ENCODE data around the gene NOD2. TPM values are rescaled to one million over a fixed set of nuclear protein-coding genes. Genes with fewer than 3 reads are reported as not detected.

Gene NOD2
- total and polyA plus RNA-seq, 2 of the 13 experiments (the other 11 are each of a cell fraction or from before 2014, with no cell fraction given): 0.27 to 0.81 TPM

DNA sequence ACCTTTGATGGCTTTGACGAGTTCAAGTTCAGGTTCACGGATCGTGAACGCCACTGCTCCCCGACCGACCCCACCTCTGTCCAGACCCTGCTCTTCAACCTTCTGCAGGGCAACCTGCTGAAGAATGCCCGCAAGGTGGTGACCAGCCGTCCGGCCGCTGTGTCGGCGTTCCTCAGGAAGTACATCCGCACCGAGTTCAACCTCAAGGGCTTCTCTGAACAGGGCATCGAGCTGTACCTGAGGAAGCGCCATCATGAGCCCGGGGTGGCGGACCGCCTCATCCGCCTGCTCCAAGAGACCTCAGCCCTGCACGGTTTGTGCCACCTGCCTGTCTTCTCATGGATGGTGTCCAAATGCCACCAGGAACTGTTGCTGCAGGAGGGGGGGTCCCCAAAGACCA is 17.6 kb downstream of the NOD2 start:
- POLR2A ChIA-PET: no interaction called here
- H3K4me1 ChIP-seq (ENCODE audit: insufficient read depth, low read length): peaks cover 10% of the 10 kb centered on the region
- no peak overlapping the region for H2AFZ ChIP-seq (ENCODE audit: low read length)
- no peaks in the 10 kb centered on the region for H3K9me3 ChIP-seq (ENCODE audit: low read length)
- H3K79me2 ChIP-seq (ENCODE audit: insufficient read depth, low read length): no peaks in the 10 kb centered on the region
- FAIRE-seq (no peak), DNase-seq (ENCODE audit: low spot score) (no peak), ATAC-seq (no peak)
- no peaks in the 10 kb centered on the region for H4K20me1 ChIP-seq (ENCODE audit: insufficient read depth, low read length)
- intact Hi-C loops (cut with micrococcal nuclease; ENCODE audit: unreplicated experiment) (no loop called here), in situ Hi-C loops (cut with HindIII; ENCODE audit: extremely low pct_ligation_motif_present, low pct_unique_long_range_greater_than_20kb) (no loop called here)
- no peak overlapping the region for H3K4me2 ChIP-seq (ENCODE audit: low read depth, low read length)
- TF ChIP-seq NKX3-1 (CRISPR knock-in tag; IDR thresholded peaks at IDR 0.05): no peak
- TF ChIP-seq ZBTB38 (CRISPR knock-in tag; IDR thresholded peaks at IDR 0.05): no peak
- no peak for TF ChIP-seq ZNF12 (CRISPR knock-in tag; IDR thresholded peaks at IDR 0.05)
- TF ChIP-seq HNRNPLL (IDR thresholded peaks at IDR 0.05; ENCODE audit: low read depth, low read length, poor library complexity, severe bottlenecking): no peak
- TF ChIP-seq, protein P1, sequence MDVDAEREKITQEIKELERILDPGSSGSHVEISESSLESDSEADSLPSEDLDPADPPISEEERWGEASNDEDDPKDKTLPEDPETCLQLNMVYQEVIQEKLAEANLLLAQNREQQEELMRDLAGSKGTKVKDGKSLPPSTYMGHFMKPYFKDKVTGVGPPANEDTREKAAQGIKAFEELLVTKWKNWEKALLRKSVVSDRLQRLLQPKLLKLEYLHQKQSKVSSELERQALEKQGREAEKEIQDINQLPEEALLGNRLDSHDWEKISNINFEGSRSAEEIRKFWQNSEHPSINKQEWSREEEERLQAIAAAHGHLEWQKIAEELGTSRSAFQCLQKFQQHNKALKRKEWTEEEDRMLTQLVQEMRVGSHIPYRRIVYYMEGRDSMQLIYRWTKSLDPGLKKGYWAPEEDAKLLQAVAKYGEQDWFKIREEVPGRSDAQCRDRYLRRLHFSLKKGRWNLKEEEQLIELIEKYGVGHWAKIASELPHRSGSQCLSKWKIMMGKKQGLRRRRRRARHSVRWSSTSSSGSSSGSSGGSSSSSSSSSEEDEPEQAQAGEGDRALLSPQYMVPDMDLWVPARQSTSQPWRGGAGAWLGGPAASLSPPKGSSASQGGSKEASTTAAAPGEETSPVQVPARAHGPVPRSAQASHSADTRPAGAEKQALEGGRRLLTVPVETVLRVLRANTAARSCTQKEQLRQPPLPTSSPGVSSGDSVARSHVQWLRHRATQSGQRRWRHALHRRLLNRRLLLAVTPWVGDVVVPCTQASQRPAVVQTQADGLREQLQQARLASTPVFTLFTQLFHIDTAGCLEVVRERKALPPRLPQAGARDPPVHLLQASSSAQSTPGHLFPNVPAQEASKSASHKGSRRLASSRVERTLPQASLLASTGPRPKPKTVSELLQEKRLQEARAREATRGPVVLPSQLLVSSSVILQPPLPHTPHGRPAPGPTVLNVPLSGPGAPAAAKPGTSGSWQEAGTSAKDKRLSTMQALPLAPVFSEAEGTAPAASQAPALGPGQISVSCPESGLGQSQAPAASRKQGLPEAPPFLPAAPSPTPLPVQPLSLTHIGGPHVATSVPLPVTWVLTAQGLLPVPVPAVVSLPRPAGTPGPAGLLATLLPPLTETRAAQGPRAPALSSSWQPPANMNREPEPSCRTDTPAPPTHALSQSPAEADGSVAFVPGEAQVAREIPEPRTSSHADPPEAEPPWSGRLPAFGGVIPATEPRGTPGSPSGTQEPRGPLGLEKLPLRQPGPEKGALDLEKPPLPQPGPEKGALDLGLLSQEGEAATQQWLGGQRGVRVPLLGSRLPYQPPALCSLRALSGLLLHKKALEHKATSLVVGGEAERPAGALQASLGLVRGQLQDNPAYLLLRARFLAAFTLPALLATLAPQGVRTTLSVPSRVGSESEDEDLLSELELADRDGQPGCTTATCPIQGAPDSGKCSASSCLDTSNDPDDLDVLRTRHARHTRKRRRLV (CRISPR knock-in tag; IDR thresholded peaks at IDR 0.05): no peak
- TF ChIP-seq ZFP37 (CRISPR knock-in tag; IDR thresholded peaks at IDR 0.05; ENCODE audit: borderline replicate concordance): no peak
- H3K27me3 ChIP-seq (ENCODE audit: control insufficient read depth in 1 of 2, insufficient read depth in 2 of 2, low read length in 2 of 2): peaks cover 0 to 18% of the 10 kb centered on the region in 2 experiments; a peak in 2 of 5 replicates
- 69% methylated on average over 14 of the region's 21 CpGs for WGBS (ENCODE audit: low lambda C conversion rate)
- BruUV-seq (replicated peaks): no TSS peak
- H3K27ac ChIP-seq (ENCODE audit: extremely low read length, insufficient read depth, low read length): no peak overlapping the region
- H3K4me3 ChIP-seq (replicated peaks in 1 of 3; ENCODE audit: insufficient read depth in 1 of 3, low read depth in 2 of 3, low read length in 3 of 3): no peak overlapping the region
- H3K9ac ChIP-seq (ENCODE audit: insufficient read depth, low read depth, low read length): no peak overlapping the region
- CTCF ChIA-PET (ENCODE audit: low intra/inter-chr PET ratio, low total read pairs): no interaction called here
- H3K36me3 ChIP-seq (replicated peaks in 1 of 2; ENCODE audit: control insufficient read depth in 1 of 2, insufficient read depth in 2 of 2, low read length in 2 of 2): no peaks in the 10 kb centered on the region

Measured in HepG2 (cell line).